ENCODE results near the gene ATXN2.
A peak's percentile ranks its signal among the peaks of the same experiment; 100 is the strongest.

The ATXN2 gene

DNA sequence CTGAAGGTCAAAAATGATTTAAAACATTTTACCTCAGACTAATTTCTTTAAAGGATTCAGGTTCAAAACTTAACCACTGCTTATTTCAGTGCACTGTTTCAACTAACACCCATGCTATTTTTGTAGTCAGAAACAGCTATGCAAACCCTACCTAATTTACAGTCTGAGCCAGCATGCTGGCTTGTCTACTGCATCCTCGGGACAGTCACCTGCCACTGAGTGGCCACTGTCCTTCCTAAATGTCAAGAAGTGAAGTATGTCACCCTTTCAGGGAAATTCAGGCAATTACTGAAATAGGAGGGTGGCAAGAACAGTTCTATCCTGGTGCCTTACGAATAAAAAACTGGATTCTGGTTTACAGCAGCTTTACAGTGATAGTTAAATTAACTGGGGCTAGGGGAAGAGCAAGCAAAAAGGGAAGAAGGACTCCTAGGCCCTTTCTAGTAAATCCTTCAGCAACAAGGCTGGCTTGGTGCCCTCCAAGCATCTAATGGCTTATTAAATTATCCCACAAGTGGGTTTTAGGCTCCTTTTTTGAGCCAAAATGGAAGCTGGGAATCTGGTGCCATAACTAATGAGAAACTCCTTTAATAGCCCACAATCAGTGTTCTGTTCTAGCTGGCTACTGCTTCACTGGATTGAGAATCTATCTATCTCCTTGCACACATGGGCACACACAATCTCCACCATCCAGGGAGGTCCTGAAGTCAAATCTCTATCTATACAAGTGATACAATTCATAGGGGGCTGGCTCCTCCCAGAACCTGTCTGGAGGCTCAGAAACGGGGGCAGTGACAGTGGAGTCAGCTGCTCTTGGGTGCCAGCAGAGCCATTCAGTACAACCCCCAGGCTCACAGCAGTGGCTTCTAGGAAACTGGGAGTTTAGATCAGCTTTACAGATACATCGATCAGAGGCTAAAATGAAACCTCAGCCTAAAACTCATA is 150.0 kb downstream of the ATXN2 start:
- no peak for DNase-seq

DNA sequence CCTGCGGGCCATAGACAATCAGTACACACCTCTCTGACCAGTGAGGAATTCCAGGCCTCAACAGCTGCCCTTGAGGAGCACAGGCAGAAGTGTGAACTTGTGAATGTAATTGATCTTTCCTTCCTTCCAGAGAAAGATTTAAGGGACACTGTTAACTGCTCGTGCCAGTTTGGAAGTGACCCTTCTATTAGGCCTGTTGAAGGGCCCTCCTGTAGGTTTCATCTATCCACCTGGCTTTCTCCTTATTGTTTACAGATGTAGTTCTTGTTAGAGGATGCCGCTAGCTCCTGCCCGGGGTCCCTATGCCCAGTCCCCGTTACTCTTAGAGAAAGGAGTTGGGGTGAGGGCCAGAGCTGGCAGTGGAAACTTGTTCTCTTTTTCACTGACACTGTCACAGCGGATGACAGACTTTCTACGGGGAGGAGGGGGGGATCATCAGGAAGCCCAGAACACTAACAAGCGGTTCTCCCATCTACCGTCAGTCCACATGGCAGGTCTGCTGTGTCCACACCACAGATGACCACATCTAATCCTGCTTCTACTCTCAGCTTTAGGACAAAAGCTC is 150.8 kb downstream of the ATXN2 start:
- no peak for DNase-seq

DNA sequence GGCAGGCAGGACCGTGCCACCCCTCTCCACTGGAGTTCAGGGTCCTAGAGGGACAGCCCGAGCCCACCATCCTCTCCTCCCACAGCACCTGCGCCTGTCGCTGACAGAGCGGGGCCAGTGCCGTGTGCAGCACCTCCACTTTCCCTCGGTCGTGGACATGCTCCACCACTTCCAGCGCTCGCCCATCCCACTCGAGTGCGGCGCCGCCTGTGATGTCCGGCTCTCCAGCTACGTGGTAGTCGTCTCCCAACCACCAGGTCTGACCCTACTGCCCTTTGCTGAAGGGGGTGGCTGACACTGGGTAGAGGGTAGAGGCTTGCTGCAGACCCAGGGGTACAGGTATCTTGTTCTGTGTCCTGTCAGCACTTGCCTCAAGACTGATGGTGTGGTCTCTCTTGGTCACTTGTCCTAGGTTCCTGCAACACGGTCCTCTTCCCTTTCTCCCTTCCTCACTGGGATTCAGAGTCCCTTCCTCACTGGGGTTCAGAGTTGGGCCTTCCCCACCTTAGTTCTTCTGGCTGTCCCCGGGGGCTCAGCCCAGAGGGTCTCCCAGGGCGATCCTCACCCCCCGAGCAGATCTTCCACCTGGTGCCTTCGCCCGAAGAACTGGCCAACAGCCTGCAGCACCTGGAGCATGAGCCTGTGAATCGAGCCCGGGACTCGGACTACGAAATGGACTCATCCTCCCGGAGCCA is 151.4 kb downstream of the ATXN2 start:
- DNase-seq, result no peak

DNA sequence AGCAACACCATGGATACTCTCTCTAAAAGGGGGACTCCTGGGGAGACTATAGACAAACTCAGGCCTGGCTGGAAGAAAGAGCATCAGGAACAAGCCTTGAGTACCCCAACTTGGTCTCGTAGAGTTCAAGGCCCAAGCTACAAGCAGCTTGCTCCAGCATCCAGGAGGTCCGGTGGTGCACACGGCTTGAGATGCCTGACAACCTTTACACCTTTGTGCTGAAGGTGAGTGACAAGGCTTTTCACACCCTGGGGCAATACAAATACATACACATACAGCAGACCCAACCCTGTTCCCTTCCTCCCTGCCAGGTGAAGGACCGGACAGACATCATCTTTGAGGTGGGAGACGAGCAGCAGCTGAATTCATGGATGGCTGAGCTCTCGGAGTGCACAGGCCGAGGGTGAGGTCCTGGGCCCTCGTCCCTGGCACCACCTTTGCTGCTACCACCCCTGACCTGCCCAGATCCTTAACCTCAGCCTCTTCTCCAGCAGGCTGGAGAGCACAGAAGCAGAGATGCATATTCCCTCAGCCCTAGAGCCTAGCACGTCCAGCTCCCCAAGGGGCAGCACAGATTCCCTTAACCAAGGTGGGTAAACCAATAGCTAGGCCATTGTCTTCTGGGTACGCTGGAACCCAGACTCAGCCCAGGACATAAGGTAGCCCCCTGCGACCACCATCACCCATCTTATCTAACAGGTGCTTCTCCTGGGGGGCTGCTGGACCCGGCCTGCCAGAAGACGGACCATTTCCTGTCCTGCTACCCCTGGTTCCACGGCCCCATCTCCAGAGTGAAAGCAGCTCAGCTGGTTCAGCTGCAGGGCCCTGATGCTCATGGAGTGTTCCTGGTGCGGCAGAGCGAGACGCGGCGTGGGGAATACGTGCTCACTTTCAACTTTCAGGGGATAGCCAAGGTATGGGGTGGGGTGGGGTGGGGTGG is 152.2 kb downstream of the ATXN2 start:
- no peak for DNase-seq

DNA sequence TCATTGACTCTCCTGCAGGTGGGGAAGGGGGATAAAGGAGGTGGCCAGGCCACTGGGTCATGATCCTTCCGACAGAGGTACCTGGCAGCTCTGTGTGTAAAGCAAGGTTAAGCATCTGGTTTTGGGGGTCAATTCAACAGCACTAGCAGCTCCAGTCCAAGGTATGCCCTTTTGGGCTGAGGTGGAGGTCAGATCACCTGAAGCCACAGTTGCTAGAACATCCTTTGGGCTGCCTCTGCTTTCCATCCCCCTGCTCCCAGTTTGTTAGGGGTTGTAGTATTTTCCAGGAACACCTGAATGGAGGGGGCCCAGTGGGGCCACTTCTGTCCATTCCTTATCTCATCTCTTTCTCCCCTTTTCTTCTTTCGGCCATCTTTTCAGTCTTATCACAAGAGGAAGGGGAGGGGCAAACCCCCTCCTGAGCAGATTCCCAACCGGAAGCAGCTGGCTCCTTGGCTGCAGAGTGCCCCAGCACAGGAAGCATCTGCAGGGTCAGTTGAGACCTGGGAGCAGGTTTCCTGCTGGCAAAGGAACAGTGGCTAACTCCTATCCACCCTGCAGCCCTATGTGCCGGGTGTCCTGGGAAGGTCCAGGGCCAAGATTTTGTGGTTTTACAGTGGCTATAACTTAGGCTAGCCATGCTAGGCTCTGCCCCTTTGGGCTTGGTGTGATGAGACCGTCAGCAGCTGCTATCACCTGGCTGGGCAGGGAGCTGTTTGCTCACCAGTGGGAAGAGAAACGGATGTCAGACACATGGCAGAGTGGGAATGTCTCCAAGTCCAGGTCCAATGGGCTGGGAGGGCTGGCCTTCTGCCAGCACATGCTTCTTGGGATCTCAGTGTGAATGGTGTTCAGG is 153.2 kb downstream of the ATXN2 start:
- DNase-seq, result peak; percentile 32

DNA sequence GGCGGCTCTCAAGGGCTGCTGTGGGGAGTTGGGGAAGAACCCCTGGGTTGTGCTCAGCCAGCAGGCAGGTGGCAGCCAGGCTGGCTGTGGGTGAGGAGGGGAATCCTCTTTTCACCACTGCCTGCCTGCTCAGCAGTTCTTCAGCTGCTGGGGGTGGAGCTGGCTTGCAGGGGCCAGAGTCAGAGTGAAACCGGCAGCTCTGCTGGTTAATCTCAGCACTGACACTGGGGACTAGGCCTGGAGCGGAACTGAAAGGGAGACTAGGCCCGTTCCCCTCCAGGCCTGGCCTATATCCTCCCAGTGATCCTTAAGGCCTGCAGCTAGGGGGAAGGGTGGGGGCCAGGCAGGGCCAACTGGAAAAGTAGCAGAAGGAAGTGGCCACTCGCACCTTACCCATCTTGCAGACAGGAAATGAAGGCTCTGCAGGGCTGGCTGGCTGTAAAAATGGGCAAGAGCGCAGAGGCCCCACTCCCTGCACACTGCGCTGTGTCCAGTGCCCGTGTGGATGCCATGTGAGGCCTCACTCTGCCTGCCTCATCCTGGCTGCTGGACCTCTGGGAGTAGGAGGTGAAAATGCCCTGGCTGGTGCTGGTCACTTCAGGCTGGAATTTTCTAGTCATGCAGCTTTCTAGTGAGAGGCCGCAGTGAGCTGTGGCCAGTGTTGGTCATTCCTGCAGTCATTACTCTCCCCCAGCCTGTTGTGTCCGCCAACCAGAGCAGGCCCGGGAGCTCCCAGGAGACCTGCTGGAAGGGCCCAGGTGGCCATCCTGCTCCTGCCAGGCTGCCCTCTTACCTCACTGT is 154.0 kb downstream of the ATXN2 start:
- DNase-seq, result peak; percentile 30

DNA sequence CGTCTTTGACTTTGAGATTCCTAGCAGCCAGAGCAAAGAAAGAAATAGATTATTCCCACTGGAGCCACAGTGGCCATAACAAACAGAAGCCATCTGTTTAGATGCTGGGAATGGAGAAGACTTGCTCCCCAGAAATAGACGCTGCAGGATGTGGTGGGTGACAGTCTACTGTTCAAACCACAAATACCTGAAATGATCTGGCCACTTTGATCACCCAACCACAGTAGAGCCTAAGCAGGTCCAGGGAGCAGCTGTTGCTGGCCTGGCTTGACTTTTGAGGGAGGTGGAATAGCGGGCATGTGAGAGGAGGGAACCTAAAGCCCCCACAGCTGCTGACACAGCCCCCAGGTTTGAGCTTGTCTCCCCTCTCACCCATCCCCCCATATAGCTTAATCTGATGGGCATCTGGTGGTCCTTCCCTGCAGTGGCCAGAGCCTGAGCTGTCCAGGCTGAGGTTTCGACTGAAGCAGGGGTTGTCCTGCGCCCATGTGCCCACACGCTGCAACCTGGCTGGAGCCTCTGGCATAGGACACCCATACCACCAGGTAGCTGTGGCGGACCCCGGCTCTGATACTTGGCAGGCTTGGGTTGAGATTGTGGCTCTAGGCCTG is 154.7 kb downstream of the ATXN2 start:
- DNase-seq, result no peak

DNA sequence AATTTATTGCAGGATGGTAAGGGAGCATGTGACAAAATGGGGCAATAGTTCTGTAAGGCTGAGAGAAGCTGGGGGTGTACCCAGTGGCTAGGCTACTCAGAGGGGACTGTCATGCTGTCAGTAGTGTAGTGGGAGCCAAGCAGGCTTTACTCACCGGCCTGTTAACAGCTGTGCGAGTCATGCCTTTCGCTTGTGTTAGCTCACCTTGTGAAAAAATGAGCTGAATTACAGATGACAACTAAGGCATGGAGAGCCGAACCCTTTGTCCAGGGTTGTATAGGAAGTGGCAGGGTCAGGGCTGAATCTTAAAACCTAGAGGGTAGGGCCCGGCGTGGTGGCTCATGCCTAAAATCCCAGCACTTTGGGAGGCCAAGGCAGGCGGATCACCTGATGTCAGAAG is 155.5 kb downstream of the ATXN2 start:
- DNase-seq, result no peak

DNA sequence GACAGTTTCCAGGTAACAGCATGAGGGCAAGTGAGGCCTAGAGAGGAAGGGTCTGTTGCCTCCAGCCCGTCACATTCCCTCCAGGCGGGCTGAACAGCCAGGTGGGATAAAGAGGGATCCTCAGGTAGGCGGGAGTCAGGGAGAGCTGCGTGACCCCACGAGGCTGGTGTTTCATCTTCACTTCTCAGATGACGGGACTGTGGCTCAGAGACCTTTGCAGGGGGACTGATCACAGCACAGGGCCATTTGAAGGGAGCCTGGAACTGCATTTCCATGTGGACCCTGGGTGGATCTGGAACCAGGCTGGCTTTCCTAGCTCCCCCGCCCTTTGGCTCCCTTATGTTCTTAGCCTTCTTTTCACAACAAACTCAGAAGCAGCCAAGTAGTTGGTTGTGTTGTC is 156.0 kb downstream of the ATXN2 start:
- no peak for DNase-seq

DNA sequence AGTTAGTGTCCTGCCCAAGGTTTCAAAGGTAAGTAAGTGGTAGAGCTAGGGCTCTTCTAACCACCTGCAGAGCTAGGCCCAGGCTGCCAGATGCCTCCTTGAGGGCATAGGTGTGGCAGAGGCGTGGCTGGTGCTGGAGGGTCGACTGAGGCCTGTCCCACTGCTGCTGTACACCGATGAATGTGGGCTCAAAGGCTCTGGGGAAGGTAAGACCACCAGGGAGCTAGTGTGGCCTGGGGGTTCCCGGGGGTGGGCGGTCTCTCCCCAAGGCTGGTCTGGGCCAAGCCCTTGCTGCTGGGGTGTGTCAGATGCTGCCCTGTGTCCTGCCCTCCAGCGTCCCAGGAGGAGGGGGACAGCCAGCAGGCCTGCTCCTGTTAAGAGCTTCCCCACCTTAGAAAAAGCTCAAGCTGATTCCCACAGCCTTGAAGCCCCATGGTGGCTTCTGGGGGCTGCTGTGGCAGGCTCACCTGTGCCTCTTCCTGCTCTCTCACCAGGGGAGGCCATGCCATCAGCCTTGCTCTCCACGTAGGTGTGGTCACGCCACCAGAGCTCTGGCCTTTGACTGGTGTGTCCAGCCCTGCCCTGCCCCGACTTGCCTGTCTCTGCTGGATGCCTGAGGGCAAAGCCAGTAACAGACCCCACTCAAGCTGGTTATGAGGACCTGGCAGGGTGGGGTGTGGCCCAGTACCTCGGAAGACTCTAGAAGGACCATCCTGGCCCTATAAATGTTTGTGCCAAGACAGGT is 156.6 kb downstream of the ATXN2 start:
- no peak for DNase-seq

DNA sequence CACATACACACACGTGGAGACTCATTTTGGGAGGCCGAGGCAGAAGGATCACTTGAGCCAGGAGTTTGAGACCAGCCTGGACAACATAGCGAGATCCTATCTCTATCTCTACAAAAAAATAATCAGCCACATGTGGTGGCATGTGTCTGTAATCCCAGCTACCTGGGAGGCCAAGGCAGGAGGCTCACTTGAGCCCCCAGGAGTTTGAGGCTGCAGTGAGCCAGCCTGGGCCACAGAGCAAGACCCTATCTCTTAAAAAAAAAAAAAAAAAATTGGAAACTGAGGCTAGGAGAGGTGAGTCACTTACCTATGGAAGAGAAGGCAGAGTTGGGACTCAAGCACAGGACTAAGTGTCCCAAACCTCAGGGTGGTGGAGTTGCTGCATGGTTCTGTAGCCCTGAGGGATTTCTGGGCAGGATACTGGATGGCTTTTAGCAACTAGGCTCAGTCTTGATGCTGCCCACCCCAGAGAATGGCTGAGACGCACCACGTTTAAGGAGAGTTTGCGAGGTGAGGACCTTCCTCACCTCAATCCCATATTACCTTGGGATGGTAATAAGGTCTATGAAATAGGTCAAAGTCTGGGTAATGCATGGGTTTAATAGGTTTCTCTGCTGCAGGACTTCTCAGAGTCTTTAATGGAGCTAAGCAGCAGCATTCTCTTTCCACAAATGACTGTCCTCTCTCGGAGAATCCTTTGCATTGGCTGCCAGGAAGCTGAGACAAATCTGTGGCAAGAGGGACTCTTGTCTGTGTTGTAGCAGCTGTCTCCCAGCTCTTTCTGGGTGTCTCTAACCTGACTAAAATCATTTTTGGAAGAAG is 157.8 kb downstream of the ATXN2 start:
- DNase-seq, result no peak

DNA sequence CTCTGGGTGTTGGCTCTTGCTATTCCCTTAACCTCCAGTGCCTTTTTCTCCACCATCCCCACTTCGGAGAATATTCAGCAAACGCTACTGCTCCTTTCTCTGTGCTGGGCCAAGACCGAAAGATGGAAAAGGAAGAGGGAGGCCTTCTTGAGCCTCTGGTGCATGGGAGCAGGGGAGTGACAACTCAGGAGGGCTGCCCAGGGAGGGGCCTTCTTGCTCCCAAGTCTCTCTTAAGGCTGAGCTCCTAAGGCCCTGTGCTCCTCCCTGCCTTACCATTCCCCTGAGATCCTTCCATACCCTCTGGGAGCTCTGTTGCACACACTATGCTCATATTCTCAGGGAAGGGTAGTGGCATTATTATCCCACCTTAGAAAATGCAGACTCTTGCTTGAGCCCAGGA is 158.5 kb downstream of the ATXN2 start:
- no peak for DNase-seq

DNA sequence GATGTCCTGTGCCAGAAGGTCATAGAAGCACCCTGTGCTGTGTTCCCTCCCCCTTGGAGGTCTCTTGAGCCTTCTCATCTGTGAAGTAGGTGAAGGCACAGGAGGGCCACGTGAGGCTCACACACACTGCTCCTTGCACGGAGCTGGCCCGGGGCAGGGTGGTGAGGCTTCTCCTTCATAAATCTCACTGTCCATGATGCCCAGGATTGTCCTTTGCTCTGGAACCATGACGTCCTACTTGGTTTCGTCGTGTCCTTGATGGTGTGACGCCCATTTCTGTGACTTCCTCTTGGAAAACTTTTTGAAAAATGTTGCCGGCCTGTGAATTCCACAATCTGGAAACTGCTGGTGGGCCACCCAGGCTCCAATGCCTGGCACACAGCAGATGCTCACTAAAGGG is 159.0 kb downstream of the ATXN2 start:
- peak; percentile 19 for DNase-seq

DNA sequence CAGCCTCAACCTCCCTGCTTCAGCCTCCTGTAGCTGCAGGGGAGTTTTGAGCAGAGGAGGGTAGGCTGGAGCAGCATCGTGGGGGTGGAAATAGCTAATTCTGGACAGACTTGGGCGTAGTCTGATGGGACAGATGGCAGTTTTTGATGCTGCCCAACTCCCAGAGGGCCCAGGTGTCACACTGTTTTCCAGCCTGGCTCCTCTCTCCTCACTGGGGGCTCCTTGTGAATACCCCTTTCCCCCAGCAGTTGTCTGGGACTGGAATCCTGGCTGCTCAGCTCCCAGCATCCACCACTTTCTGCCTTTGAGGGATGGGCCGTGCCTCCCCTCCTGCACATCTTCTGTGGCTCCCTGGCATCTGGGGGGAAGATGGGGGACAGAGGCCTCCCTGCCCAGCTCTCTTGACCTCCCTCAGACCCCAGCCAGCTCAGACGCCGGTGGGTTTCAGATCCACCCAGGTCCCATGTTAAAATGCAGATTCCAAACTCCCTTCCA is 159.4 kb downstream of the ATXN2 start:
- no peak for DNase-seq

DNA sequence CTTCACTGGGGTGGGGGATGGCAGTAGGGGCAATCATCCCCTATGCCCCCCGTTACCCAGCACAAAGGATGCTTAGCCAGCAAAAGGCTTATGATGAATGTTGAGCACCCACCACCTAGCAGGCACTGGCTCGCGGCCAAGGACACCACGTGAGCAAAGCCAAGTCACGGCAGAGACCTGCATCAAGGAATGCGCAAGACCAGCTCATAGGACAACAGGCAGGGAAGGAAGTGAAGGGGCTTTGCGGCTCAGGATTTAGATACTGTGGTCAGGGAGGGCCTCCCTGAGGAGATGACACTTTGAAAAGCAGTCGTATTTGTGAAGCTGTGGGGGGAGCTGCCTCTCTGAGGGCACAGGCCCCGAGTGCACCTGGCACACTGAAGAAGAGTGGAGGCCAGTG is 160.6 kb downstream of the ATXN2 start:
- DNase-seq, result peak; percentile 63

DNA sequence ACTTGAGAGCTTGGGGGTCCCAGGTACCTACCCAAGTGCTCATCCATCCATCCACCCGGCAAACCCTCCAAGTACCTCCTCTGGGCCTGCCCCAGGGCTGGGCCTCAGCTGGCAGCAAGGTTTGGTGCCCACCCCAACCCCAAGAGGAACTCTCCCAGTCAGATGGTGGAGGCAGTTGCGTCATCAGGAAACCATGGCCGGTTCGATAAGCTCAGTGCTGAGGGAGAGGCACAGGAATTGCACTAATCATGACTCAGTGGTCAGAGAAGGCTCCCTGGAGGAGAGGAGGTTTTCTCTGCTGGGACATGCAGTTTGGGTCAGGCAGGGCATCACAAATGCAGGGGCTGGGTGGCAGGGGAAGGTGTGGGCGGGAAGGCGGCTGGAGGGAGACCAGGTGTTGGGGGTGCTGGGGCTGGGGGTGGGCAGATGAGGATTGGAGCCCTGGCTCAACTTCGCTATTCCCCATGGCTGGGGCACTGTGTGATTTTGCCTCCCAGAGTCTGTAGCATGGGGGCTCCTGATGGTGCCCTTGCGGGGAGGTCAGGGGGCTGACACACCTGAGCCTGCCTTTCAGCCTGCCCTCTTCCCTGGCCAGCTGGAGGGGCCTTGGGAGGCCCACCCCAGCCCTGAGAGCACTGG is 161.2 kb downstream of the ATXN2 start:
- no peak for DNase-seq

DNA sequence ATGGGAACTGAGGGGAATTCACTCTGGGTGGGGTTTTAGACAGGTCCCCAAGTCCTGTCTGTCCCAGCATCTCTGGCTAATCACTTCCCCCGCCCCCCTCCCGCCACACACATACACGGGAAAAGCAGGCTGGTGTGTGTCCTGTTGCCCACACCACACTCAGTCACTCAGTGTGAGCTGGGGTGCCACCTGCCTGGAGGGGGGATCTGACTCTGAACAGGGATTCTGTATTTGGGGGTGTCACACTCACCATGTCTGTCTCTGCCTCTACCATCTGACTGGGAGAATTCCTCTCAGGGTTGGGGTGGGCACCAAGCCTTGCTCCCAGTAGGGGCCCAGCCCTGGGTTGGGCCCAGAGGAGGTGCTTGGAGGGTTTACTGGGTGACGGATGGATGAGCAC is 162.3 kb downstream of the ATXN2 start:
- DNase-seq, result no peak

DNA sequence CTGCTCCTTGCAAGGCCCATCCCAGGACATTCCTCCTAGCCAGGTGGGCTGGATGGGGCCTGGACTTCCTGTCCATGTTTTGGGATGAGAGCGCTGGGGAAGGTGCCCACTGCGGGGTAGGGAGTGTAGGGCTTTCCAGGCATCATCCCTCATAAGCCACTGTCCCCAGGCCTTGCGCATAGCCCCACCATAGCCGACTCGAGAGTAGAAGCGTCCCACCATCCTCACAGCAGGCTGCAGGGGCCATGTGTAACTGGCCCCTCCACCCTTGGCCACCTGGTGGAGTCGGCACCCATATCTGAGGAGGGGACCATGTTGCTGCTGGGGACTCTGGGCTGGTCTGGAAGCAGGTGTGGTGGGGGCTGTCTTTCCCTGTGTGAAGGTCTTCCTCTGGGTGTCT is 162.8 kb downstream of the ATXN2 start:
- DNase-seq, result peak; percentile 15

Data from NCI-H82 (cell line).